GM18867 (cell line): ENCODE results near the gene AUTS2.

Experiments
- ATAC-seq: cut with Tn5 transposase; IDR thresholded peaks from one replicate; pipeline ENCODE4 v1.9.1; 2021; ENCODE audit warnings: mild to moderate bottlenecking, moderate library complexity; ENCODE audit not compliant: unreplicated experiment

The AUTS2 gene

DNA sequence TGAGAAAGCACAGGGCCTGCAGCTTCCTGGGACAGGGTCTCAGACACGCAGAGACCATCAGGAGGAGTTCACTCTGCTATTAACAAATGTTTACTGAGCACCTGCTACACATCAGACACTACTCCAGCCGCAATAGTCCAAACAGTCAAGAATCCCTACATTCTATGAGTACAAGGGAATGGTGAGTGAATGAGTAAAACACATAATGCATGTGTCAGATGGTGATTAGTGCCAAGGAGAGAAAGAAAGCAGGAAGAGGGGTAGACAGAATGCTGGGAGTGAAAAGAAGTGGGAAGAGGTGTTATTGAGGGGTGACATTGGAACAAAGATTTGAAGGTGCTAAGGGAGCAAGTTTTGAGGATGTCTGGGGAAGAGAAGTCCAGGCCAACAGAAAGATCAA is 899.5 kb downstream of the AUTS2 start:
- ATAC-seq, result no peak

DNA sequence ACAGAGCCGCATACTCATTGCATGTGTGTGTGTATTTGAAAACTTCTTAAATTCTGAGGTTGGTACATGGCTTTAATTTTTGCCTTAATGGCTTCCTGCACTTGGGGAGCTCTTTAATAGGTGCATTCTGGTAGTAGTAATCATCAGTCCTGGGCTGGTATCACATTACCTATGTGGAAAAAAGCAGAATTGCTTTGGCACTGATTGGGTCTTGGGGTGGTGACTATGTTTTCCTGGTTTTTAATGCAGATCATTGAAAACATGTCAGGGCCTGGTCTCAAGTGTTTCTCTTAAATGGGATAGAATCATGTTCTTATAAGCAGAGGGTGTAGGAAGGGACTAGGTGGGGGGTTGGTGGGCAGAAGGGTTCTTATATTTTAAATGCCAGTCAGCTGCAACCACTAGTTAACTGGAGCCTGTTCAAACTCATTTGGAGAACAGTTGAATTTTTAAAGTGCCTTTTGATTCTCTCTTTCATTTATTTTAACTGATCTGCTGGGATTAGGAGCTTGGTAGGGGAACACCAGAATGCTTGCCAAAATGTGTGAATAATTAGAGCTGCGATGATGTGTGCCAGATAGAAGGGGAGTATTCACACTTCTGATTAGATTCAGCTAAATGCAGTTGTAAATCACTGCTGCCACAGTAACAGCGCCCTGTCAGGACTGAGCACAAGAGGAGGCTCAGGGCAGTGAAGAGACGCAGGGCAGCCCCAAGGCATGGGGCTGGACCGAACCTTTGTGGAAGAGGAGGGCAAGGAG is 900.1 kb downstream of the AUTS2 start:
- no peak for ATAC-seq

DNA sequence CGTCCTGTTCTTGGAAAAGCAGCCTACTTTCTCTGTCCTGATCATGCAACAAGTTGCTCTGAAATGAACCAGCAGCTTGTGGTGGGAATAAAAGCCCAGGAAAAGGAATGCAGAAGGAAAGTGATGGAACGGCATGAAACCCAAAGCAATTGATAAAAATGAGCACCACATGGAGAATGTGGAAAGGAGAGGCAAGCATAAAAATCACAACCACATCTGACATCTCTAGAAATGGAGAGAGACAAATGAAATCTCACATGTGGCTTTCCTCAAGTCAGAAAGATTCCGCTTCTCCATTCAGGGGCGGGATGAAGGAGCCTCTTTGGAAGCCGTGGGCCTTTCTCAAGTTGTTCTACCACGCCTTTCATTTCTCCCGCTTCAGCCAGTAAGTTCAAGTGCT is 902.0 kb downstream of the AUTS2 start:
- ATAC-seq, result no peak

DNA sequence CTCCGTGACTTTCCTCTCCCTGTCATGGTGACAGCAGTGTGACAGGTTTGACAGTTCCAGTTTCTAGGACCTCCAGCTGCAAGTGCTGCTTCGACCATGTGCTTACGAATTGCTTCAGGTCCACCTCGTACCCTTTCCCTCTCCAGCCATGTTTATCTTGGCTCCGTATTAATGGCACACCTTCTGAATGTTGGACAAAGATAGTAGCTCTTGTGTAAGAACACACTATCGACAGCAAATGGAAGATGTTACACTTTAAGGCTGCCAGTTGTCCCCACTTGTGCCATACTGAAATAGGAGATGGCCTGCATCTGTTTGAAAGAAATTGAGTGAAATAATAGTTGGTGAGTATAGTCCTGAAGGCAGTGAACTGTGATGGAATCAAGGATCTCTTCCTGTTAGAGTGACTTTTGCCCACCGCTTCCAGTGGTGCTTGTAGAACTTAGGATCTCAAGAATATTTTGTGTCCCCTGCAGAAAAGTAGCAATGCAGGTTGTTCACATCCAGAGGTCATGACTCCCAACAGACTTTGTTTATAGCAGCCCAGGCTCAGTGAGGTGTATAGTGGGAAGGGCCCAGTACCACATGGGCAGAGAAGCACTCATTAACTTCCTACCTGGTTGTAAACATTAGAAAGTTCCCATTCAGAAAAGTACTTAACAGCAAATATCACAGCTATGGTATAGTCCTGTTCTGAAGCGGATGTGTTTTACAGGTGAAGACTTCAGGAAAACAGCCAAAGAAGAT is 904.0 kb downstream of the AUTS2 start:
- ATAC-seq, result no peak

DNA sequence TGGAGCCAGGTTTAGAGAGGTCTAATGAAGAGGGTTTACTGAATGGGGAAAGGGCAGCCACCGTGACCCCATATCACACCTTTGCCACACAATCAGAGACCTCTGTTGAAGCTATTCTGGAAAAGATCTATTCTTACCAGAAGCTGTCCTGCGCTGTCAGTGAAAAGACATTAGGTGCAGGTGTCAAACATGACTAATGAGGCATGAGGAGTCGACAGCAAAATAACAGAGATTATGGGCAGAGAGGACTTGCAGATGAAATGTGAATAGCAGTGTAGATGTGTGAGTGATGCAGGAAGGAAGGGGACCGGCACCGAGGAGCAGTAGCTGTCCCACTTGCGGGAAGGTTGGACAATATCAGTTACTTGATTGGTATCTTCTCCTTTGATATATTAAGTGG is 906.0 kb downstream of the AUTS2 start:
- no peak for ATAC-seq

DNA sequence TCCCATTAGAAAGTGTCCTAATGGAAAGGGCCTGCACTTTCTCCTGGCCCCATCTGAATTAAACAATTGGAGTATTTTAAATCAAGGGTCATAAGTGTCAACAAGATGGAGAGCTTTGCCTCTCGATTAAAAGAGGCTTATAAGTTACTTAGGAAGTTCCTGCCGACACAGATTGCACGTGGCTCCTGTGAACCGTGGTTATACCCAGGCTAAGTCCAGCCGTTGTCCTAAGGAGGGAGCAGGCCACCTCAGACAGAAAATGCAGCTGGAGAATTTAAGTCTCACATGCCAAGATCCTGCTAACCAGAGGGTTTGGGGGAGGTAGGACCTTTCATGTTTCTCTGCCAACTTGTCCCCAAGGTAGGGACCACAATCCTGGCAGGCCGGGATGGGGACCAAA is 907.2 kb downstream of the AUTS2 start:
- no peak for ATAC-seq

DNA sequence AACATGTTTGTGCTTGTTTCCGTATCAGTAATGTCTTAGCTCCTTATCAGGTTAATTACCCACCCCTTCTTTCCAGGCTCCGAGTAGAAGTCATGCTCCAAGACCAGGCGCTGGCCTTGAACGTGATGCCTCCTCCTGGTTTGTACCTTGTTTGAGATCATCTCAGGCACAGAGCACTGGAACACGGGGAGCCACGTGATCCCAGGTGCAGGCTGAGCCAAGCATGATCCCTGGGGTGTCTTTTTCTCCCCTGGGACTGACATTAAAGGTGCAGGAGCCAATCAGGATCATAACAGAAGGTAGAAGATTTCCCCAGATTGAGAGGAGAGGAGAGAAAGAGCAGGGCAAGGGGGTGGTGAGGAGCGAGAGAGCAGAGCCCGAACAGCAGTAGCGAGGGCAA is 907.6 kb downstream of the AUTS2 start:
- no peak for ATAC-seq

DNA sequence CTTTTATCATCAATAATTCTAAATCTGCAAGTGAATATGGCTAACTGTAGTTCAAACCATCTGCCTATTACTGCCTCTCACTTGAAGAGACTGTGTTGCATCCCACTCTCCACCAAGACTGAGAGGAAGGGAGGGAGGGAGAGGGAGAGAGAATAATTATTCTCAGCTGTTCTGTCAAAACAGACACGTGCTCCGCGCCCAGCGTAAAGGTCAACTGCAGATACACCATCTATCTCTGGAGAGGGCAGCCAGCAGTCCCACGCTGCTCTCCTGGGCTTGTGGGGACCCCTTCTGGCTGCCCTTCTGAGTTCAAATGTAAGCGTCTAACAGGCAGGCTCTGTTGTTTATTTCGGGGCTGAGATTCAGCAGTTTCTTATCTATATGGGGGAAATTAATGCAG is 908.2 kb downstream of the AUTS2 start:
- no peak for ATAC-seq

DNA sequence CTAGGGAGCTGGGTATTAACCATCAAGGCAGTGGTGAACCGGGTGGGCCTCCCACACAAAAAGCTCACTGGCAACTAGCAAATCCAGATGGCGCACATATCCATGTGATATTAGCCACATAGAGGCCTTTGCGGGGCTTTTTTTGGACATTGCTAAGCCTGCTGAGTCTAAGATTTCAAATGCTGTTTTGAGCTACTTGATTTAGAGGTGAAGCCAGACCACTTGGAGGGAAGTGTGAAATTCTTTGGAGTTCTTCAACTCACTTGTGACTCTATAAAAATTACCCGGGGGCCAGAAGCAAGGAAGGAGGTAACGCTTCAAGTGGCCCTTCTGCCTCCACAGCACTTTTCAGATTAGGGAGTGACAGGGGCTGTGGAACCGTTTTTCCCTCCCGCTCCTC is 913.9 kb downstream of the AUTS2 start:
- no peak for ATAC-seq

DNA sequence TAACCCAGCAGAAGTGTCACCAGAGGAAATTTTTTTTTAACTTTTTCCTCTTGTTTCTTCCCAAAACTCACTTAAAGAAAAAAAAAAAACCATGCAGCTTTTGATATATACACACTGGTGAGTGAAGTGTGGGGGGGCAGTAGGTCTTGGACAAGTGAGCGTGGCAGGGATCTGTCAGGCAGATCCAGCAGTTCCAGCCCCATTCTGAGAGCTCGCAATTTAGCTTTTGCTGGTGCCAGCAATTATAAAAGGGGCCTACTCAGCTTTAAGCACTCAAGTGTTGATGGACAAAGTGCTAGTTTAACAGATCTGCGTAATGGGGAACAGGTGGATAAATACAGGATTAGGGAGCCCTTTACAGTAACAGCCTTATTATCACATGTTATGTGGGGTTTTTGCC is 914.5 kb downstream of the AUTS2 start:
- ATAC-seq, result no peak

DNA sequence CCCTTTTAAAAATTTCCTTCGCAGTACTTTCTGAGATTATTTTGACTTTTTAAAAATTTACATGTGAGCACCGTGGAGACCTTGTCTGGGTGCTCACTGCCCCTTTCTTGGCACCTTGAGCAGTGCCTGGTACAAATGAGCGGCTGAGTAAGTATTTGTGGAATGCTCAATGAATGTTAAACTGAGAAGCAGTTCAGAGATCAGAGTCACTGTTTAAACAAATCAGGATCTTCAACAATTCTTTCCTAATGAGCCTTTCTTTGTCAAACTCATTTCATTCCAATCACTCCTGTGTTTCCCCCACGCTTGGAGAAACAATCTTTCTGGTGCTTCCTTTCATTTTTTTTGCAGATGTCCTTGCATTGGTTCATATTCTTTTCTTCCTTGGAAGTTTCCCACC is 922.3 kb downstream of the AUTS2 start:
- no peak for ATAC-seq

DNA sequence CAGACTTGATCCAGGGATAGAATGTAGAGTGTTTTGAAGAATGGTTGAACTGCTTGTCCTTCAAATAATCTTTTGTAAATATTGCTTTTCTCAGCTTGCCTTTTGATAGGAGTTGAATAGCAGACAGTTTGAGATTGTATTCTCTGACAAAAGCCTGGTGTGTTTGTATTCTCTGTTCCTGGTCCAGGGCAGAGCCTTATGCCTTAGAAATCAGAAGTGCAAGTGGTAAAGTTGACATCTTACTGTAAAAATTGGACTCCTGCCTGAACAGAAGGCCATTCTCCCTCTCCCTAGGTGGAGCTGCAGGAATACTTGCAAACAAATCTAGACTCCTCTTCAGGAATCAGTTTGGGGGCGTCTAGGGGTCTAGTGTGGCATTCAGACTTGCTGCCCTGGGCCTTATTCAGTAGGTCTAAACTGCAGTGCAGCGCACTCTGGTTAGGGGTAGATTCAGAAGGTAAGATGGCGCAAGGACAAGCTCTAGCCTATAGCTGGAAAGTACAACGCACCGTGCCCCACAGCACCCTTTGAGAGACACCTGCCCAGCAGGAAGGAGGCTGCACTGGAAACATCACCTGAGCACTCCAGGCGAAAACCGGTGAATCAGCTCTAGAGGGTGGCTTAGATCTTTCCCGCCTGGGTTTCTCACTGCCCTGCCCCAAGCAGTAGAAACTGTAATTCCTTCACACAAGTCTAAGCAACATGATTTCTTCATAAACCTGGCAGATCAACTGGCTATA is 925.1 kb downstream of the AUTS2 start:
- no peak for ATAC-seq

DNA sequence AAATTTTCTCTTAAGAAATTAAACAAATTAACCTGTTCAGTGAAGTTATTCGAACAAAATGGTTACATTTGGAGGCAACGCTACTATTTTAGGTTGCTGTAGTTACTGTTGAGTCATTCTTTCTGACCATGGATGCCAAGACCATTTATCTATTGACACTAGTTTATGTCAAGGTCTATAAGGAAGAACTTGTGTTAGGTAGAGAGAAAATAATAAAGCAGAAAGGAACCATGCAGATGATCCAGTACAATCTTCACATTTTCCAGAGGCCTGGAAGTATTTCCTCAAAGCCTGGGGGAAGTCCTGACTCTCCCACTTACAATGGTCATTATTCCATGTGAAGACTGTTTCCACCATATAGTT is 925.7 kb downstream of the AUTS2 start:
- no peak for ATAC-seq

DNA sequence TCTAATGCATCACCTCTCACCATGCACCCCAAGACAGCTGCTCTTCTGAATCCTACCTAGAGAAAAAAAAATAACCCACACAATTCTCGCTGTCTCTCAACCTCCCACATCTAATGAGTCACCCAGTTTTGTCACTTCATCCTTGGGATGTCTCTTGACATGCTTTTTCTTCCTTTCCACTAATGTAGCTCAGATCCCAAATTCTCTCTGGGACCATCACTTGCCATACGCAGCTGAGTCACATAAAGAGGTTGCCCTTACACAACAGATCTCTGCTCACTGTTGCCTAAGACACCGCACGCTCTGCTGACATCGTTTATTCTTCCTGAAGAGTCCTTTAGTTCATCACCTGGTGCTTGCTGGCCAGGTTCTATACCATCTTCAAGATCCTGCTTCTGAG is 927.7 kb downstream of the AUTS2 start:
- ATAC-seq, result no peak

DNA sequence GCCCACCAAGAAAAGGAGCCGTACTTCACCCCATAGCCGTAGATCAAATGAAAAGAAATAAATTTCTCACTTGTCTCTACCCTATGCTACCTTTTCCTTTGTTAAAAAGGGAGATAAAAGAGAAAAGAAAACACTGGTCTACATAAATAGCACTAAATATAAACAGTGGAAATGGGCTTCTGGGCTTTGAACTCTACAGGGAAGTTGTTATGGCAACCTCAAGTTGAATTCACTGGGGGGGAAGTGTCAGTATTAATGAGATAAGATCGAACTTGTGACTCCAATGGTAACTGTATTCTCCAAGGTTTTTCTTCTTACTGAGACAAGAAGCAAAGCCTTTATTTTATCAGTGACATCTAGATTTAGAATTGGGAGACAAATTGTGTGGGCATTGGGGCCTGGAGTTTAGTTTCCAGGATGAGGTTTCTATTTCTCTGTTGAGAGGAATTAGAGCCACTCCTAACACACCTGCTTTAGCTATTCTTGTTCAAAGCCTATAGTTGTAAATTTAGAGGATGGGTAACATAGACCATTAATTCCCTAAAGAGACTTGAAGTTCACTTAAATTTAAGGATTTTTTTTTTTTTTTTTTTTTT is 929.3 kb downstream of the AUTS2 start:
- ATAC-seq, result no peak

DNA sequence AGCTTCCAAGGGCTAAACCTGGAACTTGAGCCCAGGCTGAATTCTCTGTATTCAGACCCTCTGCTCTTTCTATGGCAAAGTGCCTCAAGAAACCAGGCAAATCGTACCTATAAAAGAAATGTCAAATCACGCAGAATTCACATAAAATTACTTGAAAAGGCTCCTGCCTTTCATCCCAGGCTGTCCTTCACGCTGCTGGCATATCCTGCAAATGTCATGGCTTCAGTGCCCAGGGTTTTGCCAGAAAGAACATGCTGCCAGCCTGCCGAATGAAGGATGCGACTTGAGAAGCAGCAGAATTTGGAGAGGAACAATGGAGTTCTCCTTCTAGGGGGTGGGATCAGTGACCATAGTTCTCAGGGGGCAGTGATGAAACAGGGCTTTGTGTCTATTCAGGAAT is 931.2 kb downstream of the AUTS2 start:
- no peak for ATAC-seq

DNA sequence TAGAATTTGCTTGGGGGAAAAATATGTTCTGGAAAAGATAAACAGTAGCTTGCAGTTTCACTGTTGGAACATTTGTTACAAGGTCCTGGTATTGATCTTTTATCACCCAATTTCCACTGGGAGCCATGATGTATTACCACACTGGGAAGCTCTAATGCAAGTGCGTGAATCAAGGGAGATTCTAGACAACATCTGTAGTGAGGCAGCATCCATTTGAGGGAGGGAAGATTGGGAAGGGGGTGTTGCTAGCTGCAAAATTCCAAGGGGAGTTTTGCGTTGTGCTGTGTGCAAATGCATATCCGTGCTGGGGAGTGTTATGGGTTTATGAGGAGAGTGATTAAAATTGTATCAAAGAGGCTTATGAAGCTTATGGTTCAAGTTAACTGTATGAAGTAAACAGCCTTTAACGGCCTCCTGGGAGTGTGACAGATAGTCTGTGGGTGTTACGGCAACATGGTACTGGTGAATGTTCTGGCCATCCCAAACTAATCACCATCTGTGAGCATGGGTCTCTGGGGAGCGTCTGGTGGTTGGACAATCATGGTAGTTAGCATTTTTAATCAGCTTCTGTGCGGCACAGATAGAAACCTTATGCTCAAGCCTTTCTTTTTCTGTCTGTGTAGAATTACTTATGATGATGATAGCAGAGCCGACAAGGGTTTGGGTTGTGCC is 931.8 kb downstream of the AUTS2 start:
- no peak for ATAC-seq

DNA sequence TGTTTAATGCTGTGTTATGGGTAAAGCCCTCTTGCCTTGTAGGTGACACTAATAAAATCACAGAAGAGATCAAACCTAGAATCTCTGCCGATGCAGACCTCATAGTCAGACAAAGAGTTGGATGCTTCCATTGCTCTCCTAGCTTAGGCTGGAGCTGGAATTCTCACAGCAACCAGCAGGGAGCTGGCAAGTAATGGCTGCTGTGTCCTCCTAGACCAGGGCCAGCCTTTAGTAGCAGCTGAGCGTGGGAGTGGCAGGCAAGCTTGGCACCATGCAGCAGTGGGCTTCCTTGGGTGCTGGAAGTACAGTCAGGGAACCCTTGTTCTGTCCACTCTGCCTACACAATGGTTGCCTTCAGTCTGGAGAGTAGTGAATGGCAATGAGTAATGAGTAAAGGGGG is 935.3 kb downstream of the AUTS2 start:
- no peak for ATAC-seq

DNA sequence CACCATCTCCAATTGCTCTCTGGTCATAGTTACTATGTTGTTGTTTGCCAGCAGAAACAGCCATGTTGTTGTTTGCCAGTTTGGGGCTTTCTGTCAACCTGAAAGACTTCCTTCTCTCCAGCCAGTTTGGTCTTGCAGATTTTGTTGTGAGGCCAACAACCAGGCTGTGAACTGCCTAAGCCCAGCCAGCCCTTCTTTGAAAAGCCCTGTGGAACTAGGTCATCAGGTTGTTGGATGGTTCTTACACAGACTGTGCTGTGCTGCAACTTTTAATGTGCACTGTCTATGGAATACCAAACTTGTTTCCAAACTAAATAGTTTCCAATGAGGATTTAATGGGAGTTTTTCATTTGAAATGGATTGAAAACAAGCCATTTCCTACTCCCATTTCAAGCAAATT is 940.9 kb downstream of the AUTS2 start:
- no peak for ATAC-seq

DNA sequence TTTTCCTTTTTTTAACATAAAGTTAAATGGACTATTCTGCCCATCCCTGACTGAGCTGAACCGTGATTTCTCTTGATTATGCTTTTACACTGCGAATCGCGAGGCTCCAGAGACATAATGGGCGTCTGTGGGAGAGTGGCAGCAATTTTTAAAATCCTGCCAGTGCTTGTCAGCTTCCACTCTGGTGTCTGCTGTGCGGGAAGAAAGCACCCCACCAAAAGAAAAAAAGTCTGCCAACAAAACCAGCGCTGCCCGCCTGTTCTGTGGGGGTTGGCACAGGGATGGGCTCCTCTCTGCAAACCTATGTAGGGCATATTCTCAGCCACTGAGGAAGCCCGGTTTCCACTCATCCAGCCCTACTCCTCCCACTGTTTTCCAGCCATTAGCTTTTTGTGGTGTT is 941.3 kb downstream of the AUTS2 start:
- no peak for ATAC-seq

DNA sequence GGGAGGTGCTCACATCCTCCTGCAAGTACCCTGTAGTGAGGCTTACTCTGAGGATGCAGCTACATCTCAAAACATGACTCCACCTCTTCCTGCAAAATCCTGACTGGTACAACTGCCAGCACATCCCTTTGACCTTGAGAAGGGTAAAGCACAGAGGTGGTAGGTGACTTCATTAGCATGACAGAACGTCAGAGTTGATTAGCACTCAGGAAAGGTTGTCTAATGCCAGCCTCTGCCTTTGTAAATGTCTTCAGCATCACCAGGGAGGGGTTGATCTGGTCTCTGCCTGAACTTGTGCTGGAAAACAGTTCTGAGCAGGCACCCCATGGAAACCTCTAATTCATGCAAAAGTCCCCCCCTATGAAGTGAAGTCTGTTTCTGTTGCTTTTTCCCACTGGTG is 942.4 kb downstream of the AUTS2 start:
- no peak for ATAC-seq
